HG02885 (cell line): ENCODE measurements around the gene TTLL11.
"Not testable (repeated sequence)": the region's sequence is repeated elsewhere in the genome, so short reads cannot be mapped to it uniquely, and the experiment has no call there.

Source experiments
- ATAC-seq: cut with Tn5 transposase; IDR thresholded peaks from one replicate; pipeline ENCODE4 v1.9.1; 2021; ENCODE audit warnings: mild to moderate bottlenecking; ENCODE audit not compliant: unreplicated experiment, poor library complexity

Gene TTLL11

GRCh38 chr9:121917375-121918335 is 175.5 kb downstream of the TTLL11 start:
- ATAC-seq, result no peak

- no peak for ATAC-seq
Observed at GRCh38 chr9:121915304-121915625, 177.8 kb downstream of the TTLL11 start.

- no peak for ATAC-seq
Observed at GRCh38 chr9:121914604-121915303, 178.4 kb downstream of the TTLL11 start.

- ATAC-seq, result no peak
Observed at GRCh38 chr9:121914017-121914595, 179.0 kb downstream of the TTLL11 start.

- no peak for ATAC-seq
Observed at GRCh38 chr9:121912812-121913627, 180.1 kb downstream of the TTLL11 start.

- no peak for ATAC-seq
Observed at GRCh38 chr9:121910491-121911040, 182.5 kb downstream of the TTLL11 start.

GRCh38 chr9:121909111-121909510 is 184.0 kb downstream of the TTLL11 start:
- no peak for ATAC-seq

- ATAC-seq, result no peak
Observed at GRCh38 chr9:121906074-121906870, 186.8 kb downstream of the TTLL11 start.

GRCh38 chr9:121902461-121903135 is 190.5 kb downstream of the TTLL11 start:
- ATAC-seq, result no peak

GRCh38 chr9:121901616-121902015 is 191.5 kb downstream of the TTLL11 start:
- ATAC-seq, result no peak

- no peak for ATAC-seq
Observed at GRCh38 chr9:121900163-121900562, 192.9 kb downstream of the TTLL11 start.

GRCh38 chr9:121898856-121899255 is 194.3 kb downstream of the TTLL11 start:
- no peak for ATAC-seq

- no peak for ATAC-seq
Observed at GRCh38 chr9:121897140-121897539, 196.0 kb downstream of the TTLL11 start.

GRCh38 chr9:121896545-121896943 is 196.6 kb downstream of the TTLL11 start:
- no peak for ATAC-seq

GRCh38 chr9:121895818-121896544 is 197.1 kb downstream of the TTLL11 start:
- no peak for ATAC-seq

- no peak for ATAC-seq
Observed at GRCh38 chr9:121895358-121895757, 197.8 kb downstream of the TTLL11 start.

- not testable (repeated sequence) for ATAC-seq
Observed at GRCh38 chr9:121894380-121894779, 198.7 kb downstream of the TTLL11 start.

- no peak for ATAC-seq
Observed at GRCh38 chr9:121893786-121894185, 199.3 kb downstream of the TTLL11 start.
